GM13976 (cell line): ENCODE measurements around the gene GSTA4.
A peak's percentile ranks its signal among the peaks of the same experiment; 100 is the strongest.

Experiments used
- DNase-seq: peaks from one replicate; pipeline ENCODE4 v3.0.0; 2012; ENCODE audit warnings: low spot score
- in situ Hi-C: fragments of 300-500 bp; cut with MboI; formaldehyde crosslinking; loops from one replicate; pipeline ENCODE4 v1.12.0; 2022; ENCODE audit warnings: low sequenced_read_pairs, mixed read lengths, inconsistent platforms; ENCODE audit not compliant: unreplicated experiment
- TF ChIP-seq, protein P1 (sequence below): IDR thresholded peaks from 2 replicates; pipeline ENCODE4 v1.5.1; 2012; ENCODE audit warnings: borderline replicate concordance, mild to moderate bottlenecking; ENCODE audit not compliant: insufficient read depth; ENCODE audit errors: extremely low read depth, missing control alignments, control extremely low read depth

The GSTA4 gene

DNA sequence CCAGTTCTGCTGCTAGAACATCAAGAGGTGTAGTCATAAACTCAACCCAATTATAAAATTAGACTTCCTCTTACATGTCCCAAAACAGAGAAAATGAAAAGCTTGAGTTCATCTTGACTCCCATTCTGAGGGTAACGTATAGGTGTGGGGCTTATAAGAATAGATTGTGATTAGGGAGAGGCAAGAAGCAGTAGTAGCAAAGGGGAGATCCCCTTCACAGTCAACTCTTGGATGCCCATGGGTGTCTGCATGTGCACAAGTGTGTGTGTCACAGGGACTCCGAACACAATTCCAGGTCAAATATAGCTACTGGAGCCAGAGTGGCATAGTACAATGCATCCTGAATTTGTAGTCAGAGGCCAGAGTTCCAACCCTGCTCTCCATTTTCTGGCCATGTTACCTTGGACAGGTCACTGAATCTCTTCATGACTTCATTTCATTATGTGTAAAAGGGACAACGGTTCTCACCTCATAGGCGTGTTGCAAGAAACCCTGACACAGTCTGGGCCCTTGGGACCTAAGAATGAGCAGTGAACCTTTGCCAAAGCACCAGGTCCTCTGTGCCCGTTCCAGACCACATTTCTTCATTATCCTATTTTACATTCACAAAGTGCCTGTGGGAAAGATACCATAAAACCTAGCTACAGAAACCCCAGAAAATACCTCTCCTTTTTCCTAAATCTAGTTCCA is 11.8 kb downstream of the GSTA4 start:
- DNase-seq = no peak
- in situ Hi-C loops = no loop called here
- TF ChIP-seq, protein P1, sequence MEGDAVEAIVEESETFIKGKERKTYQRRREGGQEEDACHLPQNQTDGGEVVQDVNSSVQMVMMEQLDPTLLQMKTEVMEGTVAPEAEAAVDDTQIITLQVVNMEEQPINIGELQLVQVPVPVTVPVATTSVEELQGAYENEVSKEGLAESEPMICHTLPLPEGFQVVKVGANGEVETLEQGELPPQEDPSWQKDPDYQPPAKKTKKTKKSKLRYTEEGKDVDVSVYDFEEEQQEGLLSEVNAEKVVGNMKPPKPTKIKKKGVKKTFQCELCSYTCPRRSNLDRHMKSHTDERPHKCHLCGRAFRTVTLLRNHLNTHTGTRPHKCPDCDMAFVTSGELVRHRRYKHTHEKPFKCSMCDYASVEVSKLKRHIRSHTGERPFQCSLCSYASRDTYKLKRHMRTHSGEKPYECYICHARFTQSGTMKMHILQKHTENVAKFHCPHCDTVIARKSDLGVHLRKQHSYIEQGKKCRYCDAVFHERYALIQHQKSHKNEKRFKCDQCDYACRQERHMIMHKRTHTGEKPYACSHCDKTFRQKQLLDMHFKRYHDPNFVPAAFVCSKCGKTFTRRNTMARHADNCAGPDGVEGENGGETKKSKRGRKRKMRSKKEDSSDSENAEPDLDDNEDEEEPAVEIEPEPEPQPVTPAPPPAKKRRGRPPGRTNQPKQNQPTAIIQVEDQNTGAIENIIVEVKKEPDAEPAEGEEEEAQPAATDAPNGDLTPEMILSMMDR = no peak

DNA sequence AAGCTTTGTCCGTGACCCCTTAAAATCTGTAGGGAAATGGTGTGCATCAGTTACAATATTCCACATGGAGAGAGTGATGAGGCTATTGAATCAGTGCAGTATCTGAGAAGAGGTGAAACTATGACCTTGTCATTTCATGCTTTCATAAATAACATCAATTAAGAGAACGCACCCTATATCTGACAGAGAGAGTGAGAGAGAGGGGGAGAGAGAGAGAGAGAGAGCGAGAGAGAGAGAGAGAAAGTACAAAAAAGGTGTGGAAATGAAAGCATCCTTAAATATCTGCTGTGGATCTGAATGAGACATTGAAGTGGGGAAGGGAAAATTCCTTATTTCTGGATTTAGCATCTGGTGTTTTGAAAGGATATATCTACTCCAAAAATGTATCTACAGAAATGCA is 12.4 kb downstream of the GSTA4 start:
- in situ Hi-C loops = no loop called here
- no peak for DNase-seq
- TF ChIP-seq, protein P1 = no peak

DNA sequence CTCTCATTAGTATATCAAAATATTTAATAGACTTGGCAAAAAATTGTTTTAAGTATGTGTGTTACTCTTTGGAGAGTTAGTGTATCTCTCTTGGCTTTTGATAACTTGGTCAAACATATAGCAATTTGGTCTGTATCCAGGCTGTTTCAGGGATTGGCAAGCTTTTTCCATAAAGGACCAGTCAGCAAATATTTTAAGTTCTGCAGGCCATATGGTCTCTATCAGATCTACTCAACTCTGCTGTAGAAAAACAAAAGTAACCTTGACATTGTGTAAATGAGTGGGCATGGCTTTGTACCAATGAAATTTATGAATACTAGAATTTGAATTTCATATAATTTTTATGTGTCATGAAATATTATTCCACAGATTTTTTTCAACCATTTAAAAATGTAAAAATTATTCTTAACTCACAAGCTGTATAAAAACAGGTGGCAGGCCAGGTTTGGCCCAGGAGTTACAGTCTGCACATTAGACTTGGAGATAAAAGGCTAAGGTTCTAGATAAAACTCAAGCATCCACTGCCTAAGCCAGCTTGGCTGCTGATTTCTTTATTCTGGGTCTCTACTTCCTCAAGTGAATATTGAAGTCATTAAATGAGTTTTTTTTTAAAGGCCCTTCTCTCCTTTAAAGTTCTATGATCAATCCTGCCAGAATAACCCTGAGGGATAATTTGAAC is 13.7 kb downstream of the GSTA4 start:
- no peak for DNase-seq
- in situ Hi-C loops = no loop called here
- TF ChIP-seq, protein P1 = no peak

DNA sequence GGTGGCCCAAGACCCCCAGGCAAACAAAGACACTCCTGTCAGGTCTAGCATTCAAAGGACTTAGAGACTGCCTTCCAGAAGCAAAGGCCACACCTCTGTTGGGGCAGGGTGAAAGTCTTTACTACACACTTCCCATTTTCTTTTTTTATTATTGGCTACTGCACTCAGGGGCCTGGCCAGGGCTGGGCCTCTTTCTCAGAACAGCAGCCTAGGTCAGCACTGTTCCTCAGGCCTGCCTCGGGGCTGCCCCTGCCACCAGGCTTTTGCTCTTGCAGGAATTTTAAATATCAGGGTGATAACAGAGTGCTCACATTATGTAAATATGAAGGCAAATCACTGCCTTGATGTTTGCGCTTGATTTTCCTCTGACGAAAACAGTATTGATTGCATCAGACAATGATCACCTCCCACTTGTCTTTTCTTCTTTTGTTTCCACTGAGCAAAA is 18.5 kb downstream of the GSTA4 start:
- TF ChIP-seq, protein P1 = no peak
- in situ Hi-C loops = no loop called here
- peak; percentile 50 for DNase-seq

DNA sequence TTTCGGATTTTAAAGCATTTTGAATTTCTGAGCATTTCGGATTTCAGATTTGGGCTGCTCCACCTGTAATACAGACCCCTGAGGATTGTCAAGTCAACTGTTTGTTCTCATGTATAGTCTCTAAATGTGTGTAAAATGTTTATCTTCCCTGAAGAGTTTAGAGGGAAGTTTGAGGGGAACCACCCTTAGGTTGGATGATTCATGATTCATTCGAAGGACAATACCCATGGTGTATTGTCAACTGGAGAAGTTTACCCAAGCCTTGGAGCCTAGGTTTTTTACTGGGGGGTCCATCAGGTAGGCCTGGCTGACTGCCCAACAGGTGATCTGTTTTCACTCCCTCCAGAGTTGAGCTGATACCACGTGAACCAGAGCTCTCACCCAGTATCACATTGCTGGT is 18.9 kb downstream of the GSTA4 start:
- DNase-seq = no peak
- TF ChIP-seq, protein P1 = no peak

DNA sequence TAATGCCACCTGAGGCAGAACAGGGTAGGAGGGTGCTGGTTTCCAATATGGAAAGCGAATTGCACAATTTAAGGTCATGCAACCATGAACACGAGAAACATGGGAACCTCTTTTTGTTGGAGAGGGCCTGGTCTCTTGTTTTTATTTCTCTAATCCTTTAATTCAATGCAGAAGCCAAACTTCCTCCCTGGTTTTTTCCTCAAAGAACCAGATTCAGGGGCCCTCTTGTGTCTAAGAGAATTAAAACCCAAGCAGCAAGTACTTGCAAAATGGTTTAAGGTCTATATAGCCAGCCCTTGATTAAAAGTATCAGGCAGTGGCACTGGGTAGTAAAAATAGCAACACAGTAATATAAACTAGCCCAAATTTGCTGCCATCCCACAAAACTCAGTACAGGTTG is 19.5 kb downstream of the GSTA4 start:
- in situ Hi-C loops = no loop called here
- TF ChIP-seq, protein P1 = no peak
- DNase-seq = no peak

More for the DNA sequence above, 18.9 kb downstream of the GSTA4 start:
- in situ Hi-C loops = no loop called here

DNA sequence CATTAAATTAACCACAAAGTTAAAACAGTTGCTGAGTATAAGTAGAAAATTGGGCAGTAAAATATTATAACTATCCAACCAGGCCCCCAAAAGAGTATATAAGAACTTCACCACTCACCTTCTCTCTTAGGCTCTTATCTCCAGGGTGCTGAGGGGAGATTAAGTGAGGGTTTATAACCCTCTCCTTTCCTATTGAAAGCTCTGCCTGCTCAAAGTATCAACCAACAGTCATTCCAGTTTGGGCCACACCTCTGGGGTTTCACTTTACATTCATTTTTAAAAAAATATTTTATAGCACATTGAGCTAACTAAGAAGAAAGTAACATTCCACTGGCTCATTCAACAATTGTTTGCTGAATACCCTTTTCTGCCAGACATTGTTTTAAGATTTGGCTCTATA is 22.1 kb downstream of the GSTA4 start:
- TF ChIP-seq, protein P1 = no peak
- in situ Hi-C loops = no loop called here
- no peak for DNase-seq
